T-cell (primary cell): Measurements from ENCODE around the gene ABLIM1. TPM values are rescaled to one million over a fixed set of nuclear protein-coding genes. Genes with fewer than 3 reads are reported as not detected.

Experiments used
- ATAC-seq, 4 experiments: fragments of 200-7000 bp in 3 of 4; fragments of 150-1000 bp in 1 of 4; cut with Tn5 transposase; replicated peaks in 1 of 4; 1 replicate in 3 of 4; 2 replicates in 1 of 4; pipeline ENCODE4 v1.10.0; 2021; ENCODE audit warnings: moderate library complexity in 3 of 4, mild to moderate bottlenecking in 2 of 4, moderate number of reproducible peaks in 1 of 4
- CTCF ChIA-PET, 2 donors: fragments of 300-600 bp; sonication (Branson Sonifier 250); formaldehyde crosslinking; loops; one replicate each; lab custom pipeline; 2022; ENCODE audit warnings: antibody characterized with exemption in 2 of 2; lab: Charles Lee
- POLR2A ChIA-PET, 2 donors: fragments of 300-600 bp; sonication (Branson Sonifier 250); formaldehyde crosslinking; loops; one replicate each; lab custom pipeline; 2022; ENCODE audit warnings: antibody characterized with exemption in 2 of 2; lab: Charles Lee
- DNase-seq, 35 experiments: peaks; one replicate each; pipeline versions ENCODE4 v3.0.0 to v3.0.0-alpha.2; 2013 to 2023
- H3K27ac ChIP-seq: one replicate; pipeline ENCODE4 v1.5.1; 2013; ENCODE audit warnings: low read length
- H3K27me3 ChIP-seq, 2 experiments: replicated peaks in 1 of 2; 1 replicate in 1 of 2; 2 replicates in 1 of 2; pipeline versions ENCODE4 v1.6.1 to v1.7.0; 2013; ENCODE audit warnings: low read length in 1 of 2, mixed read lengths in 1 of 2; ENCODE audit not compliant: control insufficient read depth in 2 of 2, insufficient read depth in 2 of 2; ENCODE audit errors: extremely low read depth in 1 of 2
- H3K36me3 ChIP-seq, 2 donors: 1 replicate in 1 of 2; 2 replicates in 1 of 2; pipeline versions ENCODE4 v1.6.1 to v1.7.0; 2013; ENCODE audit warnings: low read length in 1 of 2; ENCODE audit not compliant: control insufficient read depth in 2 of 2, insufficient read depth in 1 of 2; ENCODE audit errors: extremely low read depth in 1 of 2
- H3K4me1 ChIP-seq, 2 experiments: 1 replicate in 1 of 2; 2 replicates in 1 of 2; pipeline versions ENCODE4 v1.6.1 to v1.7.0; 2013; ENCODE audit warnings: low read length in 2 of 2, mixed read lengths in 1 of 2; ENCODE audit not compliant: insufficient read depth in 2 of 2, control insufficient read depth in 1 of 2; ENCODE audit errors: extremely low read depth in 1 of 2
- H3K4me3 ChIP-seq, 2 donors: 1 replicate in 1 of 2; 2 replicates in 1 of 2; pipeline versions ENCODE4 v1.5.1 to v1.7.0; 2013; ENCODE audit warnings: mild to moderate bottlenecking in 2 of 2, low read length in 1 of 2, moderate library complexity in 1 of 2; ENCODE audit not compliant: control insufficient read depth in 1 of 2; ENCODE audit errors: extremely low read depth in 1 of 2
- H3K9me3 ChIP-seq: 2 replicates; pipeline ENCODE4 v1.7.0; 2013
- H3K27ac Mint-ChIP-seq, 2 donors: one replicate each; pipeline ENCODE4 v1.8.0; 2020 to 2021; ENCODE audit warnings: mild to moderate bottlenecking in 2 of 2, mixed read lengths in 2 of 2
- H3K27me3 Mint-ChIP-seq, 2 donors: one replicate each; pipeline ENCODE4 v1.8.0; 2021 to 2022; ENCODE audit warnings: mixed read lengths in 2 of 2
- H3K36me3 Mint-ChIP-seq: one replicate; pipeline ENCODE4 v1.8.0; 2021; ENCODE audit warnings: mixed read lengths
- H3K4me1 Mint-ChIP-seq, 3 donors: one replicate each; pipeline ENCODE4 v1.8.0; 2020 to 2022; ENCODE audit warnings: mixed read lengths in 3 of 3, mild to moderate bottlenecking in 1 of 3
- H3K4me3 Mint-ChIP-seq, 3 donors: one replicate each; pipeline ENCODE4 v1.8.0; 2020 to 2022; ENCODE audit warnings: mild to moderate bottlenecking in 3 of 3, mixed read lengths in 3 of 3, moderate library complexity in 3 of 3
- H3K9me3 Mint-ChIP-seq, 3 donors: one replicate each; pipeline ENCODE4 v1.8.0; 2020 to 2022; ENCODE audit warnings: mixed read lengths in 3 of 3
- WGBS: methylation state at CpG from one replicate; pipeline ENCODE4 v1.1.5; 2013; ENCODE audit warnings: missing lambda C conversion rate; ENCODE audit not compliant: insufficient coverage; 5-methylcytosine and 5-hydroxymethylcytosine counted together
- total RNA-seq, 35 experiments: library from RNA in 6 of 35; stranded (reverse) in 6 of 35; fragments of 120-200 nt in 1 of 35; gene quantifications; one replicate each; pipeline versions ENCODE4 v1.2.1 to v1.2.4 and lab custom pipeline; 2013 to 2026

Gene ABLIM1
- total RNA-seq, 5 donors from 2014 or later (not counting 1 experiment from before 2014, with no cell fraction given), result 212 to 311 (median 266) TPM

- H3K36me3 ChIP-seq, result no peaks in the 10 kb centered on the region
- POLR2A ChIA-PET, result no interaction called here
- ATAC-seq, result peak in 1 of 4 experiments; percentile 15
These were observed 260.4 kb downstream of the ABLIM1 start for GRCh38 chr10:114397651-114398145.

GRCh38 chr10:114396464-114396863 is 261.6 kb downstream of the ABLIM1 start:
- WGBS, result 100% methylated on average over 1 of the region's 2 CpGs
- no peak overlapping the region for H3K4me3 Mint-ChIP-seq

More at GRCh38 chr10:114397651-114398145, 260.4 kb downstream of the ABLIM1 start:
- no peaks in the 10 kb centered on the region for H3K9me3 ChIP-seq
- Mint-ChIP-seq H3K9me3 (no peaks in the 10 kb centered on the region), H3K36me3 (no peaks in the 10 kb centered on the region), H3K27me3 (peaks cover 44 to 83% of the 10 kb centered on the region in 2 donors), H3K27ac (no peak overlapping the region), H3K4me3 (no peak overlapping the region), H3K4me1 (peaks cover 5 to 10% (median 7%) of the 10 kb centered on the region in 3 donors)
- no peak overlapping the region for H3K4me3 ChIP-seq
- CTCF ChIA-PET, result interaction anchor here in 1 of 2 donors (0.8 kb wide), 1 partner anchor 391 kb away, joined by 3 read pairs; no protein-coding TSS in a partner anchor
- no peak overlapping the region for H3K27ac ChIP-seq
- H3K27me3 ChIP-seq, result peaks cover 4 to 50% of the 10 kb centered on the region in 2 experiments
- no peak for DNase-seq
- 33% methylated on average over 2 of the region's 6 CpGs for WGBS
- no peaks in the 10 kb centered on the region for H3K4me1 ChIP-seq

GRCh38 chr10:114395366-114396022 is 262.6 kb downstream of the ABLIM1 start:
- ATAC-seq, result no peak
- DNase-seq, result no peak
- Histone ChIP-seq H3K4me3 (no peak overlapping the region), H3K27me3 (peaks cover 0 to 51% of the 10 kb centered on the region in 2 experiments), H3K4me1 (no peaks in the 10 kb centered on the region), H3K27ac (no peak overlapping the region), H3K36me3 (no peaks in the 10 kb centered on the region), H3K9me3 (no peaks in the 10 kb centered on the region)
- Mint-ChIP-seq H3K4me3 (no peak overlapping the region), H3K27me3 (peaks cover 27 to 64% of the 10 kb centered on the region in 2 donors), H3K4me1 (peaks cover 5 to 9% (median 6%) of the 10 kb centered on the region in 3 donors), H3K36me3 (no peaks in the 10 kb centered on the region), H3K27ac (no peak overlapping the region), H3K9me3 (no peaks in the 10 kb centered on the region)
- WGBS, result 29% methylated on average over 3 of the region's 6 CpGs
- CTCF ChIA-PET, result no interaction called here
- POLR2A ChIA-PET, result no interaction called here

More at GRCh38 chr10:114396464-114396863, 261.6 kb downstream of the ABLIM1 start:
- ATAC-seq (no peak), DNase-seq (no peak)
- H3K36me3 ChIP-seq, result no peaks in the 10 kb centered on the region
- no peaks in the 10 kb centered on the region for H3K9me3 ChIP-seq
- H3K36me3 Mint-ChIP-seq, result no peaks in the 10 kb centered on the region
- no peaks in the 10 kb centered on the region for H3K4me1 ChIP-seq
- H3K27ac ChIP-seq, result no peak overlapping the region
- peaks cover 33 to 73% of the 10 kb centered on the region in 2 donors for H3K27me3 Mint-ChIP-seq
- H3K27ac Mint-ChIP-seq, result no peak overlapping the region
- no peak overlapping the region for H3K4me3 ChIP-seq
- ChIA-PET CTCF (no interaction called here), POLR2A (no interaction called here)
- H3K27me3 ChIP-seq, result peaks cover 0 to 53% of the 10 kb centered on the region in 2 experiments
- H3K9me3 Mint-ChIP-seq, result no peaks in the 10 kb centered on the region
- peaks cover 5 to 9% (median 6%) of the 10 kb centered on the region in 3 donors for H3K4me1 Mint-ChIP-seq

- Histone ChIP-seq H3K27ac (no peak overlapping the region), H3K36me3 (no peaks in the 10 kb centered on the region), H3K27me3 (peaks cover 0 to 44% of the 10 kb centered on the region in 2 experiments), H3K4me1 (no peaks in the 10 kb centered on the region), H3K4me3 (no peak overlapping the region), H3K9me3 (no peaks in the 10 kb centered on the region)
- Mint-ChIP-seq H3K36me3 (no peaks in the 10 kb centered on the region), H3K4me3 (no peak overlapping the region), H3K4me1 (peaks cover 5 to 9% (median 6%) of the 10 kb centered on the region in 3 donors), H3K9me3 (no peaks in the 10 kb centered on the region), H3K27ac (no peak overlapping the region), H3K27me3 (peaks cover 19 to 56% of the 10 kb centered on the region in 2 donors)
- ATAC-seq, result no peak
- CTCF ChIA-PET, result no interaction called here
- no peak for DNase-seq
- POLR2A ChIA-PET, result no interaction called here
- 38% methylated on average over 3 of the region's 6 CpGs for WGBS
These were observed 263.5 kb downstream of the ABLIM1 start for GRCh38 chr10:114394531-114394930.

GRCh38 chr10:114393886-114394285 is 264.2 kb downstream of the ABLIM1 start:
- Histone ChIP-seq H3K27me3 (peaks cover 0 to 41% of the 10 kb centered on the region in 2 experiments), H3K4me3 (no peak overlapping the region), H3K9me3 (no peaks in the 10 kb centered on the region), H3K4me1 (no peaks in the 10 kb centered on the region), H3K36me3 (no peaks in the 10 kb centered on the region), H3K27ac (no peak overlapping the region)
- Mint-ChIP-seq H3K4me3 (no peak overlapping the region), H3K27me3 (peaks cover 13 to 51% of the 10 kb centered on the region in 2 donors), H3K9me3 (no peaks in the 10 kb centered on the region), H3K4me1 (peaks cover 5 to 9% (median 6%) of the 10 kb centered on the region in 3 donors), H3K27ac (no peak overlapping the region), H3K36me3 (no peaks in the 10 kb centered on the region)
- ATAC-seq (no peak), DNase-seq (no peak)
- WGBS, result 84% methylated on average over 7 of the region's 7 CpGs
- ChIA-PET CTCF (no interaction called here), POLR2A (no interaction called here)

- no peaks in the 10 kb centered on the region for H3K36me3 Mint-ChIP-seq
- ATAC-seq (no peak), DNase-seq (no peak)
- CTCF ChIA-PET, result no interaction called here
- Histone ChIP-seq H3K27me3 (peaks cover 0 to 37% of the 10 kb centered on the region in 2 experiments), H3K4me3 (no peak overlapping the region), H3K9me3 (no peaks in the 10 kb centered on the region), H3K36me3 (no peaks in the 10 kb centered on the region), H3K27ac (no peak overlapping the region), H3K4me1 (no peaks in the 10 kb centered on the region)
- no peak overlapping the region for H3K27ac Mint-ChIP-seq
- H3K9me3 Mint-ChIP-seq, result no peaks in the 10 kb centered on the region
- 100% methylated on average over 2 of the region's 11 CpGs for WGBS
- no peak overlapping the region for H3K4me3 Mint-ChIP-seq
- peaks cover 12 to 50% of the 10 kb centered on the region in 2 donors for H3K27me3 Mint-ChIP-seq
- POLR2A ChIA-PET, result no interaction called here
- H3K4me1 Mint-ChIP-seq, result peaks cover 5 to 9% (median 6%) of the 10 kb centered on the region in 3 donors
These were observed 264.6 kb downstream of the ABLIM1 start for GRCh38 chr10:114393482-114393881.
